OCI-LY1 (cell line): Measurements from ENCODE around the gene ACER3.

Source experiments
- H2AFZ ChIP-seq: fragments of 200-600 bp; sonication (generic), shearing (Covaris generic); 2 replicates; pipeline ENCODE4 v1.6.0; 2014; ENCODE audit warnings: antibody characterized with exemption, mild to moderate bottlenecking, low read length
- H3F3A ChIP-seq: fragments of 200-600 bp; sonication (generic), shearing (Covaris generic); 2 replicates; pipeline ENCODE4 v1.6.0; 2014; ENCODE audit warnings: mild to moderate bottlenecking, antibody characterized with exemption, low read length, moderate library complexity; ENCODE audit not compliant: insufficient read depth
- H3K27ac ChIP-seq: fragments of 200-600 bp; sonication (generic); 2 replicates; pipeline ENCODE4 v1.5.1; 2014; ENCODE audit warnings: low read length, mixed run types, mild to moderate bottlenecking, low read depth; ENCODE audit not compliant: poor library complexity, severe bottlenecking
- H3K27me3 ChIP-seq: fragments of 200-600 bp; sonication (generic); 2 replicates; pipeline ENCODE4 v1.6.0; 2014; ENCODE audit warnings: antibody characterized with exemption, mild to moderate bottlenecking, low read length, moderate library complexity; ENCODE audit not compliant: insufficient read depth
- H3K36me3 ChIP-seq: fragments of 200-600 bp; sonication (generic); 2 replicates; pipeline ENCODE4 v1.6.1; 2014; ENCODE audit warnings: mild to moderate bottlenecking, antibody characterized with exemption, low read length, moderate library complexity, mixed read lengths; ENCODE audit not compliant: insufficient read depth
- H3K4me1 ChIP-seq: fragments of 200-600 bp; sonication (generic); 2 replicates; pipeline ENCODE4 v1.5.1; 2014; ENCODE audit warnings: mild to moderate bottlenecking, low read length, moderate library complexity; ENCODE audit not compliant: insufficient read depth, severe bottlenecking
- H3K4me2 ChIP-seq: fragments of 200-600 bp; sonication (generic), shearing (Covaris generic); 2 replicates; pipeline ENCODE4 v1.6.1; 2014; ENCODE audit warnings: low read length
- H3K4me3 ChIP-seq: fragments of 200-600 bp; sonication (generic); 2 replicates; pipeline ENCODE4 v1.5.1; 2014; ENCODE audit warnings: low read length, low read depth, mild to moderate bottlenecking, mixed read lengths; ENCODE audit not compliant: poor library complexity, severe bottlenecking
- H3K79me2 ChIP-seq: fragments of 200-600 bp; shearing (Covaris generic); 2 replicates; pipeline ENCODE4 v1.6.1; 2016; ENCODE audit warnings: mixed run types, low read length, mixed read lengths; ENCODE audit not compliant: insufficient read depth
- H3K9ac ChIP-seq: fragments of 200-600 bp; sonication (generic), shearing (Covaris generic); 2 replicates; pipeline ENCODE4 v1.6.1; 2014; ENCODE audit warnings: mild to moderate bottlenecking, low read length, mixed read lengths
- H3K9me2 ChIP-seq: fragments of 200-600 bp; sonication (generic), shearing (Covaris generic); 2 replicates; pipeline ENCODE4 v1.6.1; 2014; ENCODE audit warnings: low read depth, mild to moderate bottlenecking, low read length, mixed read lengths
- H3K9me3 ChIP-seq: fragments of 200-600 bp; shearing (Covaris generic); 2 replicates; pipeline ENCODE4 v1.6.1; 2014; ENCODE audit warnings: low read length, mixed read lengths
- H4K20me1 ChIP-seq: fragments of 200-600 bp; sonication (generic), shearing (Covaris generic); 2 replicates; pipeline ENCODE4 v1.6.0; 2016; ENCODE audit warnings: mild to moderate bottlenecking, low read length; ENCODE audit not compliant: insufficient read depth
- EZH2 ChIP-seq: fragments of 200-600 bp; sonication (generic), shearing (Covaris generic); IDR thresholded peaks from 2 replicates; pipeline ENCODE4 v1.8.0; 2017; ENCODE audit warnings: borderline replicate concordance, mixed run types, mild to moderate bottlenecking, antibody characterized with exemption, low read length, moderate library complexity, mixed read lengths
- TF ChIP-seq, protein P1 (sequence below): fragments of 200-600 bp; sonication (generic), shearing (Covaris generic); IDR thresholded peaks from 2 replicates; pipeline ENCODE4 v1.5.1; 2017; ENCODE audit warnings: mild to moderate bottlenecking, antibody characterized with exemption, low read length, moderate library complexity, mixed read lengths

Gene ACER3

DNA sequence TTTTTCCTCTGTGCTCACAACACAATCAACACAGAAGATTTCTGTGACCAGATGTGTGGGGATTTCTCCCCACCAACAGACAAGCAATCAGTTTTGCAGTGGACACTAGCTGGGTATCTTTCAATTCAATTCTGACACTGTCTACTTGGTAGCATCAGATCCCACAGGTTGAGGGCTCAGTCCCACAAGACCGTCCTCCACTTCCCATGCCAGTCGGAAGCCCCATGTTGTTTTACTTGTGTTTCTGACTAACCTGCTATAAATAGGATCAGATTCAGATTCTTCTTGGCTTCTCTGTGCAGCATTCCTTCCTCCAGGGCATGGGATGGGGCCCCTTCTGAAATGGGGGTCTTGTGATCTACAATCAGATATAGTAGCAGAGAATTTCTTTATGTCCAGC is 19.6 kb downstream of the ACER3 start:
- Histone ChIP-seq H2AFZ (no peak overlapping the region), H3K4me2 (no peak overlapping the region), H3K79me2 (no peaks in the 10 kb centered on the region), H3K27ac (no peak overlapping the region), H4K20me1 (no peaks in the 10 kb centered on the region), H3K4me1 (no peaks in the 10 kb centered on the region), H3K27me3 (no peaks in the 10 kb centered on the region), H3K9me2 (no peaks in the 10 kb centered on the region), H3F3A (no peaks in the 10 kb centered on the region), H3K4me3 (no peak overlapping the region), H3K36me3 (no peaks in the 10 kb centered on the region), H3K9ac (no peak overlapping the region), H3K9me3 (no peaks in the 10 kb centered on the region)
- TF ChIP-seq, protein P1, sequence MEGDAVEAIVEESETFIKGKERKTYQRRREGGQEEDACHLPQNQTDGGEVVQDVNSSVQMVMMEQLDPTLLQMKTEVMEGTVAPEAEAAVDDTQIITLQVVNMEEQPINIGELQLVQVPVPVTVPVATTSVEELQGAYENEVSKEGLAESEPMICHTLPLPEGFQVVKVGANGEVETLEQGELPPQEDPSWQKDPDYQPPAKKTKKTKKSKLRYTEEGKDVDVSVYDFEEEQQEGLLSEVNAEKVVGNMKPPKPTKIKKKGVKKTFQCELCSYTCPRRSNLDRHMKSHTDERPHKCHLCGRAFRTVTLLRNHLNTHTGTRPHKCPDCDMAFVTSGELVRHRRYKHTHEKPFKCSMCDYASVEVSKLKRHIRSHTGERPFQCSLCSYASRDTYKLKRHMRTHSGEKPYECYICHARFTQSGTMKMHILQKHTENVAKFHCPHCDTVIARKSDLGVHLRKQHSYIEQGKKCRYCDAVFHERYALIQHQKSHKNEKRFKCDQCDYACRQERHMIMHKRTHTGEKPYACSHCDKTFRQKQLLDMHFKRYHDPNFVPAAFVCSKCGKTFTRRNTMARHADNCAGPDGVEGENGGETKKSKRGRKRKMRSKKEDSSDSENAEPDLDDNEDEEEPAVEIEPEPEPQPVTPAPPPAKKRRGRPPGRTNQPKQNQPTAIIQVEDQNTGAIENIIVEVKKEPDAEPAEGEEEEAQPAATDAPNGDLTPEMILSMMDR: no peak
- no peak for TF ChIP-seq EZH2

DNA sequence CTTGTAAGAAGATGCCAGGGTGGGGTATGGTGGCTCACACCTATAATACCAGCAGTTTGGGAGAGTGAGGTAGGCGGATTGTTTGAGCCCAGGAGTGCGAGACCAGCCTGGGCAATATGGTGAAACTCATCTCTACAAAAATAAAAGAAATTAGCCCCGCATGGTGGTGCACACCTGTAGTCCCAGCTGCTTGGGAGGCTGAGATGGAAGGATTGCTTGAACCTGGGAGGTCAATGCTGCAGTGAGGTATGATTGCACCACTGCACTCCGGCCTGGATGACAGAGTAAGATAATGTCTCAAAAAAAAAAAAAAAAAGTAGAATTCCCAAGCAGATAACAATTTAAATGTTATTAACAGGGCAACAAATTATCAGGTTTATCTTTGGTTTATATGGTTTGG is 20.2 kb downstream of the ACER3 start:
- H3K36me3 ChIP-seq: no peaks in the 10 kb centered on the region
- TF ChIP-seq EZH2: no peak
- TF ChIP-seq, protein P1: no peak
- no peaks in the 10 kb centered on the region for H3K79me2 ChIP-seq
- no peak overlapping the region for H2AFZ ChIP-seq
- no peaks in the 10 kb centered on the region for H3K4me1 ChIP-seq
- H3K9me3 ChIP-seq: no peaks in the 10 kb centered on the region
- no peak overlapping the region for H3K9ac ChIP-seq
- no peak overlapping the region for H3K4me3 ChIP-seq
- no peaks in the 10 kb centered on the region for H4K20me1 ChIP-seq
- H3K27me3 ChIP-seq: no peaks in the 10 kb centered on the region
- no peaks in the 10 kb centered on the region for H3F3A ChIP-seq
- H3K9me2 ChIP-seq: no peaks in the 10 kb centered on the region
- no peak overlapping the region for H3K27ac ChIP-seq
- no peak overlapping the region for H3K4me2 ChIP-seq

DNA sequence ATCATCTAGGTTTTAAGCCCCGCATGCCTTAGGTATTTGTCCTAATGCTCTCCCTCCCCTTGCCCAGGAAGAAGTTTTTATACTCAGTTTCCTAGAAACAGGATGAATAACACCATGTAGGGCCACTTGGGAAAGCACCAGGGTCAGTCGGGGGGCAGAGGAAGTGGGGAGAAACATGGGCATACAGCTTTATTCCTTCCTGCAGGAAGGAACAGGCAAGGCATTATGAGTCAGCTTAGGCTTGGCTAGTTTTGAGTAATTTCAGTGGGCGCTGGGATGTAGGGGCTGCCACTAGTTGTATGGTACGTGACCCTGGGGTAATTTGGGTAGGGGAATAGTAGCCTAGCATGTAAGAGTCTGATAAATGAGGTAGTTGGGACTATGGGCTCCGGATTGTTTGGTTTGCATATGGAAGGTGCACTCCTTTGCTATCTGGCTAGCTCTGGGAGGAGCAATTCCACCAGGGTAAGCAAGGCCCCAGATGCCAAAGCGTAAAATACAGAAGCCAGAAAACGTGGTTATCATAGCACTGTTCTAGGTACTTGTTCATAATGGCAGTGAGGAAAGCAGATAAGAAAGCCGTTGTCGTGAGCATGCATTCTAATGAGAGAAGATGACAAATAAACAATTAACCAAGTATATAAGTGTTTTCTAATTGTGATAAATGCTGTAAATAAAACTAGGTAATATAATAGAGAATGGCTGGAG is 24.8 kb downstream of the ACER3 start:
- H3F3A ChIP-seq: no peaks in the 10 kb centered on the region
- H3K4me1 ChIP-seq: no peaks in the 10 kb centered on the region
- no peak overlapping the region for H3K4me3 ChIP-seq
- H4K20me1 ChIP-seq: no peaks in the 10 kb centered on the region
- H2AFZ ChIP-seq: no peak overlapping the region
- H3K27me3 ChIP-seq: no peaks in the 10 kb centered on the region
- TF ChIP-seq EZH2: no peak
- TF ChIP-seq, protein P1: no peak
- H3K27ac ChIP-seq: no peak overlapping the region
- no peaks in the 10 kb centered on the region for H3K79me2 ChIP-seq
- no peak overlapping the region for H3K4me2 ChIP-seq
- H3K9me3 ChIP-seq: no peaks in the 10 kb centered on the region
- no peaks in the 10 kb centered on the region for H3K36me3 ChIP-seq
- H3K9ac ChIP-seq: no peak overlapping the region
- no peaks in the 10 kb centered on the region for H3K9me2 ChIP-seq
